Mucosa of descending colon (tissue), 3 donors: Measurements from ENCODE around the gene ZFP36L2. TPM values are rescaled to one million over a fixed set of nuclear protein-coding genes. Genes with fewer than 3 reads are reported as not detected.

ENCODE experiments used
- ATAC-seq: fragments of 200-7000 bp; cut with Tn5 transposase; one replicate; pipeline ENCODE4 v1.9.1; 2020; ENCODE audit warnings: mild to moderate bottlenecking, moderate library complexity
- DNase-seq, 3 donors: peaks; one replicate each; pipeline ENCODE4 v3.0.0-alpha.2; 2020
- H3K36me3 ChIP-seq: fragments of 200-600 bp; one replicate; pipeline ENCODE4 v1.8.0; 2021; ENCODE audit warnings: low read depth, mild to moderate bottlenecking
- H3K4me1 ChIP-seq: fragments of 200-600 bp; one replicate; pipeline ENCODE4 v1.8.0; 2021; ENCODE audit warnings: low read depth, mild to moderate bottlenecking
- H3K4me3 ChIP-seq: fragments of 200-600 bp; one replicate; pipeline ENCODE4 v1.8.0; 2021; ENCODE audit warnings: mild to moderate bottlenecking
- H3K9me3 ChIP-seq: fragments of 200-600 bp; one replicate; pipeline ENCODE4 v1.8.0; 2021; ENCODE audit warnings: mild to moderate bottlenecking
- CTCF ChIP-seq: fragments of 200-600 bp; IDR thresholded peaks from one replicate; pipeline ENCODE4 v1.8.0; 2022; ENCODE audit warnings: antibody characterized with exemption, mild to moderate bottlenecking
- intact Hi-C, 2 donors: fragments of 100-400 bp; cut with DNase I in 1 of 2; cut with micrococcal nuclease in 1 of 2; formaldehyde crosslinking; loops; one replicate each; pipeline versions ENCODE4 v1.11.0 to v1.11.1; 2022; cut with DNase I, micrococcal nuclease
- total RNA-seq, 3 donors: library from RNA; stranded (reverse); fragmentation: NEBNext Ultra II Directional in 2 of 3; extraction: Animal tissue kit (Norgen Biotek cat#: 25700) in 2 of 3; gene quantifications; one replicate each; pipeline versions ENCODE4 v1.2.1 to v1.2.4, GENCODE V29; 2021 to 2023
- donor health status: DM: no; HTN: no; CAD: no; lungs with moderate emphysema.
- donor health status: DM: no; HTN: no; CAD: no.
- donor health status: DM: no; HTN: yes; CAD: no.

Gene ZFP36L2
- total RNA-seq, 3 donors from 2014 or later = 160 to 198 (median 169) TPM

- DNase-seq = no peak
- Histone ChIP-seq H3K9me3 (peaks cover 11% of the 10 kb centered on the region), H3K4me3 (no peak overlapping the region), H3K4me1 (peaks cover 20% of the 10 kb centered on the region), H3K36me3 (no peaks in the 10 kb centered on the region)
- TF ChIP-seq CTCF = no peak
- intact Hi-C loops = no loop called here
- no peak for ATAC-seq
Measured at GRCh38 chr2:43176449-43176848, 50.0 kb downstream of the ZFP36L2 start.

GRCh38 chr2:43175876-43176275, 50.5 kb downstream of the ZFP36L2 start:
- no peak overlapping the region for H3K4me3 ChIP-seq
- peaks cover 11% of the 10 kb centered on the region for H3K9me3 ChIP-seq
- DNase-seq (no peak), ATAC-seq (no peak)
- intact Hi-C loops = no loop called here
- TF ChIP-seq CTCF = no peak
- no peaks in the 10 kb centered on the region for H3K36me3 ChIP-seq
- H3K4me1 ChIP-seq = peaks cover 24% of the 10 kb centered on the region

- ATAC-seq = no peak
- intact Hi-C loops = no loop called here
Measured at GRCh38 chr2:43175020-43175441, 51.4 kb downstream of the ZFP36L2 start.

GRCh38 chr2:43174368-43174916, 52.0 kb downstream of the ZFP36L2 start:
- ATAC-seq = peak; percentile 34
- H3K4me3 ChIP-seq = no peak overlapping the region
- H3K9me3 ChIP-seq = peaks cover 11% of the 10 kb centered on the region
- H3K4me1 ChIP-seq = peaks cover 38% of the 10 kb centered on the region
- TF ChIP-seq CTCF = no peak
- intact Hi-C loops = loop anchor here in 1 of 2 donors (5.0 kb wide), 1 partner anchor 43 kb away; no protein-coding TSS in a partner anchor
- H3K36me3 ChIP-seq = no peaks in the 10 kb centered on the region
- DNase-seq = peak; percentile 63 to 83 (median 66)

More at GRCh38 chr2:43175020-43175441, 51.4 kb downstream of the ZFP36L2 start:
- TF ChIP-seq CTCF = no peak
- no peaks in the 10 kb centered on the region for H3K36me3 ChIP-seq
- DNase-seq = no peak
- H3K4me3 ChIP-seq = no peak overlapping the region
- peaks cover 11% of the 10 kb centered on the region for H3K9me3 ChIP-seq
- H3K4me1 ChIP-seq = peaks cover 32% of the 10 kb centered on the region
